Common myeloid progenitor, CD34-positive (primary cell): ENCODE measurements around the gene RAD51B.

ENCODE experiments used
- CTCF ChIA-PET: fragments of 350-600 bp; sonication (Branson Sonifier 250); formaldehyde crosslinking; loops from one replicate; lab custom pipeline; 2021; ENCODE audit warnings: antibody characterized with exemption; lab: Charles Lee
- POLR2A ChIA-PET: fragments of 350-600 bp; sonication (Branson Sonifier 250); formaldehyde crosslinking; loops from one replicate; lab custom pipeline; 2021; ENCODE audit warnings: antibody characterized with exemption; lab: Charles Lee
- DNase-seq, 3 donors: peaks; one replicate each; pipeline versions ENCODE4 v3.0.0 to v3.0.0-alpha.2; 2013
- H3K27ac ChIP-seq, 2 experiments: 1 replicate in 1 of 2; 2 replicates in 1 of 2; pipeline ENCODE4 v1.7.0; 2013; ENCODE audit warnings: inconsistent platforms in 2 of 2, low read length in 2 of 2, mild to moderate bottlenecking in 2 of 2, low read depth in 1 of 2, moderate library complexity in 1 of 2; ENCODE audit not compliant: severe bottlenecking in 2 of 2, insufficient read depth in 1 of 2, poor library complexity in 1 of 2
- H3K27me3 ChIP-seq, 5 experiments: replicated peaks in 2 of 5; 1 replicate in 3 of 5; 2 replicates in 2 of 5; pipeline versions ENCODE4 v1.6.1 to v1.7.0; 2013; ENCODE audit warnings: low read length in 4 of 5, mild to moderate bottlenecking in 2 of 5, moderate library complexity in 2 of 5, inconsistent platforms in 1 of 5; ENCODE audit not compliant: insufficient read depth in 5 of 5, control insufficient read depth in 4 of 5
- H3K36me3 ChIP-seq, 4 experiments: 1 replicate in 2 of 4; 2 replicates in 2 of 4; pipeline versions ENCODE4 v1.6.1 to v1.7.0; 2013; ENCODE audit warnings: low read length in 3 of 4, control low read depth in 1 of 4, mild to moderate bottlenecking in 1 of 4; ENCODE audit not compliant: control insufficient read depth in 4 of 4, insufficient read depth in 4 of 4
- H3K4me1 ChIP-seq, 4 experiments: 1 replicate in 3 of 4; 2 replicates in 1 of 4; pipeline versions ENCODE4 v1.6.1 to v1.7.1; 2013; ENCODE audit warnings: low read length in 3 of 4, mild to moderate bottlenecking in 3 of 4, control low read depth in 1 of 4, inconsistent platforms in 1 of 4, moderate library complexity in 1 of 4; ENCODE audit not compliant: control insufficient read depth in 4 of 4, insufficient read depth in 4 of 4; ENCODE audit errors: control extremely low read depth in 1 of 4
- H3K4me3 ChIP-seq, 7 experiments: 1 replicate in 4 of 7; 2 replicates in 3 of 7; pipeline versions ENCODE4 v1.5.1 to v1.7.0; 2013; ENCODE audit warnings: mild to moderate bottlenecking in 7 of 7, low read length in 6 of 7, moderate library complexity in 6 of 7, inconsistent platforms in 2 of 7, low read depth in 2 of 7, control low read depth in 1 of 7; ENCODE audit not compliant: insufficient read depth in 4 of 7, control insufficient read depth in 1 of 7; ENCODE audit errors: extremely low read depth in 1 of 7
- H3K9me3 ChIP-seq, 5 experiments: 1 replicate in 4 of 5; 2 replicates in 1 of 5; pipeline versions ENCODE4 v1.6.1 to v1.7.1; 2013; ENCODE audit warnings: low read length in 4 of 5, mild to moderate bottlenecking in 2 of 5, inconsistent platforms in 1 of 5, low read depth in 1 of 5, moderate library complexity in 1 of 5; ENCODE audit not compliant: control insufficient read depth in 4 of 5, insufficient read depth in 2 of 5; ENCODE audit errors: control extremely low read depth in 1 of 5
- WGBS: methylation state at CpG from one replicate; pipeline ENCODE4 v1.1.5; 2013; ENCODE audit not compliant: insufficient coverage; 5-methylcytosine and 5-hydroxymethylcytosine counted together

The RAD51B gene

GRCh38 chr14:68674538-68675232 lies 855.1 kb downstream of the RAD51B start:
- DNase-seq: no peak
- WGBS: 100% methylated on average over 2 of the region's 5 CpGs
- POLR2A ChIA-PET: no interaction called here
- Histone ChIP-seq H3K9me3 (no peaks in the 10 kb centered on the region), H3K36me3 (no peaks in the 10 kb centered on the region), H3K4me3 (no peak overlapping the region), H3K27me3 (no peaks in the 10 kb centered on the region), H3K27ac (no peak overlapping the region), H3K4me1 (peaks cover 0 to 7% (median 2%) of the 10 kb centered on the region in 4 experiments)
- CTCF ChIA-PET: no interaction called here

- Histone ChIP-seq H3K4me3 (no peak overlapping the region), H3K36me3 (no peaks in the 10 kb centered on the region), H3K27me3 (no peaks in the 10 kb centered on the region), H3K4me1 (peaks cover 0 to 7% (median 2%) of the 10 kb centered on the region in 4 experiments), H3K9me3 (no peaks in the 10 kb centered on the region), H3K27ac (no peak overlapping the region)
- CTCF ChIA-PET: no interaction called here
- no peak for DNase-seq
- WGBS: no CpG with 5 or more reads among the region's 1 CpG
- POLR2A ChIA-PET: no interaction called here
Measured at GRCh38 chr14:68675233-68675577, 855.6 kb downstream of the RAD51B start.

GRCh38 chr14:68676511-68676943 lies 856.9 kb downstream of the RAD51B start:
- H3K36me3 ChIP-seq: no peaks in the 10 kb centered on the region
- H3K27me3 ChIP-seq: no peaks in the 10 kb centered on the region
- 95% methylated on average over 11 of the region's 11 CpGs for WGBS
- H3K9me3 ChIP-seq: no peaks in the 10 kb centered on the region
- no peak overlapping the region for H3K4me3 ChIP-seq
- no peak for DNase-seq
- POLR2A ChIA-PET: interaction anchor here (1.9 kb wide), 1 partner anchor 12 kb away, joined by 6 read pairs; no protein-coding TSS in a partner anchor
- CTCF ChIA-PET: interaction anchor here (1.2 kb wide), 1 partner anchor 38 kb away, joined by 3 read pairs; no protein-coding TSS in a partner anchor
- H3K27ac ChIP-seq: no peak overlapping the region
- H3K4me1 ChIP-seq: peaks cover 3 to 15% (median 9%) of the 10 kb centered on the region in 4 experiments

GRCh38 chr14:68677476-68677875 lies 857.9 kb downstream of the RAD51B start:
- ChIA-PET POLR2A (interaction anchor here (1.9 kb wide), 1 partner anchor 13 kb away, joined by 6 read pairs; no protein-coding TSS in a partner anchor), CTCF (interaction anchor here (1.2 to 1.7 kb wide), 3 partner anchors 10 to 429 kb away, joined by 4 to 5 read pairs (median 4); no protein-coding TSS in a partner anchor)
- H3K27me3 ChIP-seq: no peaks in the 10 kb centered on the region
- WGBS: 96% methylated on average over 7 of the region's 7 CpGs
- peaks cover 9 to 24% (median 19%) of the 10 kb centered on the region in 4 experiments for H3K4me1 ChIP-seq
- DNase-seq: no peak
- H3K36me3 ChIP-seq: no peaks in the 10 kb centered on the region
- H3K9me3 ChIP-seq: no peaks in the 10 kb centered on the region
- H3K27ac ChIP-seq: no peak overlapping the region
- no peak overlapping the region for H3K4me3 ChIP-seq

GRCh38 chr14:68677901-68678300 lies 858.3 kb downstream of the RAD51B start:
- CTCF ChIA-PET: interaction anchor here (0.8 to 1.7 kb wide), 5 partner anchors 9 to 429 kb away, joined by 4 to 5 read pairs (median 4); no protein-coding TSS in a partner anchor
- POLR2A ChIA-PET: interaction anchor here (1.9 kb wide), 1 partner anchor 14 kb away, joined by 6 read pairs; no protein-coding TSS in a partner anchor
- Histone ChIP-seq H3K36me3 (no peaks in the 10 kb centered on the region), H3K27ac (no peak overlapping the region), H3K4me1 (peaks cover 10 to 26% (median 22%) of the 10 kb centered on the region in 4 experiments), H3K9me3 (no peaks in the 10 kb centered on the region), H3K4me3 (no peak overlapping the region), H3K27me3 (no peaks in the 10 kb centered on the region)
- 94% methylated on average over 8 of the region's 11 CpGs for WGBS
- no peak for DNase-seq

- ChIA-PET CTCF (interaction anchor here (0.8 to 1.7 kb wide), 5 partner anchors 9 to 430 kb away, joined by 4 to 5 read pairs (median 4); no protein-coding TSS in a partner anchor), POLR2A (no interaction called here)
- Histone ChIP-seq H3K27ac (no peak overlapping the region), H3K4me3 (no peak overlapping the region), H3K4me1 (peaks cover 12 to 32% (median 27%) of the 10 kb centered on the region in 4 experiments), H3K27me3 (no peaks in the 10 kb centered on the region), H3K36me3 (no peaks in the 10 kb centered on the region), H3K9me3 (no peaks in the 10 kb centered on the region)
- DNase-seq: no peak
- 86% methylated on average over 1 of the region's 1 CpG for whole genome bisulfite sequencing
Measured at GRCh38 chr14:68678471-68678870, 858.9 kb downstream of the RAD51B start.

- Histone ChIP-seq H3K4me1 (peaks cover 18 to 40% (median 36%) of the 10 kb centered on the region in 4 experiments), H3K27ac (no peak overlapping the region), H3K9me3 (no peaks in the 10 kb centered on the region), H3K4me3 (no peak overlapping the region), H3K27me3 (no peaks in the 10 kb centered on the region), H3K36me3 (no peaks in the 10 kb centered on the region)
- ChIA-PET POLR2A (no interaction called here), CTCF (interaction anchor here (1.7 kb wide), 1 partner anchor 12 kb away, joined by 5 read pairs; no protein-coding TSS in a partner anchor)
- DNase-seq: no peak
Measured at GRCh38 chr14:68679301-68679700, 859.7 kb downstream of the RAD51B start.
